ENCODE results near the gene SLC35G4. TPM values are rescaled to one million over a fixed set of nuclear protein-coding genes. Genes with fewer than 3 reads are reported as not detected.

Gene SLC35G4
- total RNA-seq, 2 donors from 2014 or later: not detected

DNA sequence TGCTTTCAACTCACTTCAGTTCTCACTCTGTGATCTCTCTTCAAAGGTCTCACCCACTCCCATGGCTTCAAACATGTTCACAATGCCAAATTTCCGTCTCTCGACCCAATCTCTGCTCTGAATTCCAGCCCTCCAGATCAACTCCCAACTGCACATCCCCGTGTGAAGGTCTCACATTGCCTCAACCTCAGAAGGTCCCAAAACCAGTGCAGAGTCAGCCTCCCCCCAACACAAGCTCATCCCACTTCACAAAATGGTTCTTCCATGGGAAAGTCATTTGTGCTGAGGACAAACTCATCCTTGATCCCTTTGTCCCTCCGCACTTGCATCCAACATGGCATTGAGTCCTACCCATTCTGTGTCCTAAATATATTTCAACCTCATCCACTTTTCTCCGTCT is 48.6 kb downstream of the SLC35G4 start:
- TF ChIP-seq, protein P1, sequence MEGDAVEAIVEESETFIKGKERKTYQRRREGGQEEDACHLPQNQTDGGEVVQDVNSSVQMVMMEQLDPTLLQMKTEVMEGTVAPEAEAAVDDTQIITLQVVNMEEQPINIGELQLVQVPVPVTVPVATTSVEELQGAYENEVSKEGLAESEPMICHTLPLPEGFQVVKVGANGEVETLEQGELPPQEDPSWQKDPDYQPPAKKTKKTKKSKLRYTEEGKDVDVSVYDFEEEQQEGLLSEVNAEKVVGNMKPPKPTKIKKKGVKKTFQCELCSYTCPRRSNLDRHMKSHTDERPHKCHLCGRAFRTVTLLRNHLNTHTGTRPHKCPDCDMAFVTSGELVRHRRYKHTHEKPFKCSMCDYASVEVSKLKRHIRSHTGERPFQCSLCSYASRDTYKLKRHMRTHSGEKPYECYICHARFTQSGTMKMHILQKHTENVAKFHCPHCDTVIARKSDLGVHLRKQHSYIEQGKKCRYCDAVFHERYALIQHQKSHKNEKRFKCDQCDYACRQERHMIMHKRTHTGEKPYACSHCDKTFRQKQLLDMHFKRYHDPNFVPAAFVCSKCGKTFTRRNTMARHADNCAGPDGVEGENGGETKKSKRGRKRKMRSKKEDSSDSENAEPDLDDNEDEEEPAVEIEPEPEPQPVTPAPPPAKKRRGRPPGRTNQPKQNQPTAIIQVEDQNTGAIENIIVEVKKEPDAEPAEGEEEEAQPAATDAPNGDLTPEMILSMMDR (conservative IDR thresholded peaks at IDR 0.05): no peak
- Mint-ChIP-seq H3K27ac (no peak overlapping the region), H3K36me3 (ENCODE audit: low read depth) (no peaks in the 10 kb centered on the region), H3K4me3 (no peak overlapping the region), H3K27me3 (ENCODE audit: insufficient read depth) (peaks cover 25% of the 10 kb centered on the region), H3K9me3 (no peaks in the 10 kb centered on the region), H3K4me1 (peaks cover 12% of the 10 kb centered on the region)
- H3K27ac ChIP-seq (ENCODE audit: low read depth, low read length): no peak overlapping the region
- no peak overlapping the region for H3K9ac ChIP-seq (ENCODE audit: extremely low read depth, low read length, poor library complexity, severe bottlenecking)
- no peaks in the 10 kb centered on the region for H3K9me3 ChIP-seq (ENCODE audit: control insufficient read depth, low read length)
- H3K4me1 ChIP-seq (ENCODE audit: control insufficient read depth, insufficient read depth, low read length): no peaks in the 10 kb centered on the region
- no peak overlapping the region for H3K4me3 ChIP-seq (ENCODE audit: low read length)
- WGBS, 2 experiments (ENCODE audit: insufficient coverage in 1 of 2, insufficient read length in 1 of 2): 93 to 95% methylated on average over 5 of the region's 5 CpGs
- no peaks in the 10 kb centered on the region for H3K36me3 ChIP-seq (ENCODE audit: control insufficient read depth, insufficient read depth, low read length)
- H3K27me3 ChIP-seq (ENCODE audit: control insufficient read depth, insufficient read depth, low read length, poor library complexity, severe bottlenecking): peaks cover 13% of the 10 kb centered on the region
- DNase-seq: peak; percentile 20

DNA sequence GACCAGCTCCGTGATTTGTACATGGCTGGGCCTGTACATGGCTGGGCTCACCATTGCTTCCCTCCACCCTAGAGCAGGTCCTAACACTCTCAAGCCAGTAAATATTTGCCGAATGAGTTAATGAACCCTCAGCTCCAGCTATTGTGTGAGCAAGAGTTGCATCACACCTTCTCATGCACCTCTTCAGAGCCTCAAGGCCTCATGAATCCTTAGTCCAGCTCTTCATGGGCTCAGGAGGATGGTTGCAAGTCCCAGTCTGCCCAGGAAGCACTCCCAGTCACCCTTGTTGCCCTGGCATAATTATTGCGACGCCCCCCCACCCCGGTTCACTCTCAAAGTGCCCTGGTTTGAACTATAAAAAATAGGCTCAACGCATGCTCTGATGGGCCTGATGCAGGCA is 49.6 kb downstream of the SLC35G4 start:
- Histone ChIP-seq H3K9ac (ENCODE audit: extremely low read depth, low read length, poor library complexity, severe bottlenecking) (no peak overlapping the region), H3K4me3 (ENCODE audit: low read length) (no peak overlapping the region), H3K27me3 (ENCODE audit: control insufficient read depth, insufficient read depth, low read length, poor library complexity, severe bottlenecking) (peaks cover 12% of the 10 kb centered on the region), H3K9me3 (ENCODE audit: control insufficient read depth, low read length) (no peaks in the 10 kb centered on the region), H3K36me3 (ENCODE audit: control insufficient read depth, insufficient read depth, low read length) (no peaks in the 10 kb centered on the region), H3K4me1 (ENCODE audit: control insufficient read depth, insufficient read depth, low read length) (no peaks in the 10 kb centered on the region), H3K27ac (ENCODE audit: low read depth, low read length) (no peak overlapping the region)
- TF ChIP-seq, protein P1 (conservative IDR thresholded peaks at IDR 0.05): no peak
- DNase-seq: no peak
- Mint-ChIP-seq H3K27me3 (ENCODE audit: insufficient read depth) (peaks cover 19% of the 10 kb centered on the region), H3K27ac (no peak overlapping the region), H3K36me3 (ENCODE audit: low read depth) (no peaks in the 10 kb centered on the region), H3K9me3 (no peaks in the 10 kb centered on the region), H3K4me1 (peaks cover 12% of the 10 kb centered on the region), H3K4me3 (no peak overlapping the region)
- WGBS, 2 experiments (ENCODE audit: insufficient coverage in 1 of 2, insufficient read length in 1 of 2): 91 to 93% methylated on average over 6 of the region's 6 CpGs

Small RNAs within 50 kb of the gene (microRNA-seq; reads per million reads assigned to microRNA genes)
- not detected for gene MIR7153 (ENCODE audit: borderline microRNAs expressed)

Other genes starting within 250 kb of the SLC35G4 start
- 10 to 100 TPM; 37.9 to 58.2 TPM for gene GNAL, start 79.7 kb downstream of the SLC35G4 start, total RNA-seq
- gene CHMP1B, start 241.8 kb downstream of the SLC35G4 start, total RNA-seq: 10 to 100 TPM; 35.3 to 35.8 TPM

Measured in endodermal cell (in vitro differentiated cells).